ENCODE results near the gene CEPT1.

The CEPT1 gene

GRCh38 chr1:111145963-111146768, 6.1 kb downstream of the CEPT1 start:
- DNase-seq (ENCODE audit: low read depth in 2 of 2, low spot score in 1 of 2): no peak

GRCh38 chr1:111147948-111148347, 7.9 kb downstream of the CEPT1 start:
- no peak for DNase-seq (ENCODE audit: low read depth in 2 of 2, low spot score in 1 of 2)

- no peak for DNase-seq (ENCODE audit: low read depth in 2 of 2, low spot score in 1 of 2)
Observed at GRCh38 chr1:111148376-111148881, 8.4 kb downstream of the CEPT1 start.

- DNase-seq (ENCODE audit: low read depth in 2 of 2, low spot score in 1 of 2): no peak
Observed at GRCh38 chr1:111151838-111152237, 11.8 kb downstream of the CEPT1 start.

- DNase-seq (ENCODE audit: low read depth in 2 of 2, low spot score in 1 of 2): no peak
Observed at GRCh38 chr1:111154021-111154999, 14.3 kb downstream of the CEPT1 start.

- no peak for DNase-seq (ENCODE audit: low read depth in 2 of 2, low spot score in 1 of 2)
Observed at GRCh38 chr1:111157431-111157830, 17.4 kb downstream of the CEPT1 start.

- DNase-seq (ENCODE audit: low read depth in 2 of 2, low spot score in 1 of 2): no peak
Observed at GRCh38 chr1:111161843-111162487, 21.9 kb downstream of the CEPT1 start.

GRCh38 chr1:111162488-111162880, 22.5 kb downstream of the CEPT1 start:
- DNase-seq (ENCODE audit: low read depth in 2 of 2, low spot score in 1 of 2): no peak

- DNase-seq (ENCODE audit: low read depth in 2 of 2, low spot score in 1 of 2): no peak
Observed at GRCh38 chr1:111163363-111163762, 23.3 kb downstream of the CEPT1 start.

GRCh38 chr1:111164151-111164550, 24.1 kb downstream of the CEPT1 start:
- no peak for DNase-seq (ENCODE audit: low read depth in 2 of 2, low spot score in 1 of 2)

- no peak for DNase-seq (ENCODE audit: low read depth in 2 of 2, low spot score in 1 of 2)
Observed at GRCh38 chr1:111172463-111172862, 32.4 kb downstream of the CEPT1 start.

GRCh38 chr1:111174070-111174469, 34.0 kb downstream of the CEPT1 start:
- DNase-seq (ENCODE audit: low read depth in 2 of 2, low spot score in 1 of 2): no peak

- no peak for DNase-seq (ENCODE audit: low read depth in 2 of 2, low spot score in 1 of 2)
Observed at GRCh38 chr1:111175349-111175748, 35.3 kb downstream of the CEPT1 start.

- DNase-seq (ENCODE audit: low read depth in 2 of 2, low spot score in 1 of 2): no peak
Observed at GRCh38 chr1:111176678-111177077, 36.7 kb downstream of the CEPT1 start.

- DNase-seq (ENCODE audit: low read depth in 2 of 2, low spot score in 1 of 2): no peak
Observed at GRCh38 chr1:111179968-111180533, 40.0 kb downstream of the CEPT1 start.

- no peak for DNase-seq (ENCODE audit: low read depth in 2 of 2, low spot score in 1 of 2)
Observed at GRCh38 chr1:111182052-111182451, 42.0 kb downstream of the CEPT1 start.

GRCh38 chr1:111183308-111184069, 43.5 kb downstream of the CEPT1 start:
- no peak for DNase-seq (ENCODE audit: low read depth in 2 of 2, low spot score in 1 of 2)

GRCh38 chr1:111184663-111185062, 44.6 kb downstream of the CEPT1 start:
- DNase-seq (ENCODE audit: low read depth in 2 of 2, low spot score in 1 of 2): no peak

GRCh38 chr1:111190931-111191451, 51.0 kb downstream of the CEPT1 start:
- no peak for DNase-seq (ENCODE audit: low read depth in 2 of 2, low spot score in 1 of 2)

- no peak for DNase-seq (ENCODE audit: low read depth in 2 of 2, low spot score in 1 of 2)
Observed at GRCh38 chr1:111191496-111191895, 51.5 kb downstream of the CEPT1 start.
